ENCODE results near the gene C12orf76.
"Not testable (repeated sequence)": the region's sequence is repeated elsewhere in the genome, so short reads cannot be mapped to it uniquely, and the experiment has no call there.

C12orf76 gene

GRCh38 chr12:110010853-110011723, 37.2 kb downstream of the C12orf76 start:
- Histone ChIP-seq H3K36me3 (no peaks in the 10 kb centered on the region), H3K4me3 (ENCODE audit: low read depth, low read length) (no peak overlapping the region), H3K4me1 (no peaks in the 10 kb centered on the region), H3K9me3 (no peaks in the 10 kb centered on the region), H3K27me3 (no peaks in the 10 kb centered on the region)
- no peak for DNase-seq
- no peak for TF ChIP-seq CTCF (IDR thresholded peaks at IDR 0.05; ENCODE audit: low read depth, low read length)

- not testable (repeated sequence) for DNase-seq; H3K4me3 ChIP-seq (ENCODE audit: low read depth, low read length); H3K36me3 ChIP-seq; H3K4me1 ChIP-seq; H3K9me3 ChIP-seq; H3K27me3 ChIP-seq
Measured at GRCh38 chr12:110008681-110009398, 39.5 kb downstream of the C12orf76 start.

- DNase-seq: no peak
- TF ChIP-seq CTCF (IDR thresholded peaks at IDR 0.05; ENCODE audit: low read depth, low read length): no peak
- Histone ChIP-seq H3K9me3 (no peaks in the 10 kb centered on the region), H3K4me1 (no peaks in the 10 kb centered on the region), H3K36me3 (no peaks in the 10 kb centered on the region), H3K4me3 (ENCODE audit: low read depth, low read length) (no peak overlapping the region), H3K27me3 (no peaks in the 10 kb centered on the region)
Measured at GRCh38 chr12:110007881-110008280, 40.4 kb downstream of the C12orf76 start.

GRCh38 chr12:110006115-110006514, 42.2 kb downstream of the C12orf76 start:
- DNase-seq: no peak
- TF ChIP-seq CTCF (IDR thresholded peaks at IDR 0.05; ENCODE audit: low read depth, low read length): no peak
- no peak overlapping the region for H3K4me3 ChIP-seq (ENCODE audit: low read depth, low read length)
- H3K27me3 ChIP-seq: no peaks in the 10 kb centered on the region
- no peaks in the 10 kb centered on the region for H3K4me1 ChIP-seq
- no peaks in the 10 kb centered on the region for H3K9me3 ChIP-seq
- no peaks in the 10 kb centered on the region for H3K36me3 ChIP-seq

- TF ChIP-seq CTCF (IDR thresholded peaks at IDR 0.05; ENCODE audit: low read depth, low read length): no peak
- H3K36me3 ChIP-seq: no peaks in the 10 kb centered on the region
- DNase-seq: no peak
- no peaks in the 10 kb centered on the region for H3K4me1 ChIP-seq
- no peaks in the 10 kb centered on the region for H3K27me3 ChIP-seq
- H3K4me3 ChIP-seq (ENCODE audit: low read depth, low read length): no peak overlapping the region
- no peaks in the 10 kb centered on the region for H3K9me3 ChIP-seq
Measured at GRCh38 chr12:110005319-110005973, 42.9 kb downstream of the C12orf76 start.

- no peaks in the 10 kb centered on the region for H3K36me3 ChIP-seq
- no peak for DNase-seq
- TF ChIP-seq CTCF (IDR thresholded peaks at IDR 0.05; ENCODE audit: low read depth, low read length): no peak
- no peaks in the 10 kb centered on the region for H3K4me1 ChIP-seq
- no peaks in the 10 kb centered on the region for H3K27me3 ChIP-seq
- no peaks in the 10 kb centered on the region for H3K9me3 ChIP-seq
- H3K4me3 ChIP-seq (ENCODE audit: low read depth, low read length): no peak overlapping the region
Measured at GRCh38 chr12:110004598-110004997, 43.7 kb downstream of the C12orf76 start.
